ENCODE data around the gene PTPMT1. TPM values are rescaled to one million over a fixed set of nuclear protein-coding genes. Genes with fewer than 3 reads are reported as not detected.

The PTPMT1 gene
- total and polyA plus RNA-seq, 2 experiments from 2014 or later: 106 to 109 TPM

DNA sequence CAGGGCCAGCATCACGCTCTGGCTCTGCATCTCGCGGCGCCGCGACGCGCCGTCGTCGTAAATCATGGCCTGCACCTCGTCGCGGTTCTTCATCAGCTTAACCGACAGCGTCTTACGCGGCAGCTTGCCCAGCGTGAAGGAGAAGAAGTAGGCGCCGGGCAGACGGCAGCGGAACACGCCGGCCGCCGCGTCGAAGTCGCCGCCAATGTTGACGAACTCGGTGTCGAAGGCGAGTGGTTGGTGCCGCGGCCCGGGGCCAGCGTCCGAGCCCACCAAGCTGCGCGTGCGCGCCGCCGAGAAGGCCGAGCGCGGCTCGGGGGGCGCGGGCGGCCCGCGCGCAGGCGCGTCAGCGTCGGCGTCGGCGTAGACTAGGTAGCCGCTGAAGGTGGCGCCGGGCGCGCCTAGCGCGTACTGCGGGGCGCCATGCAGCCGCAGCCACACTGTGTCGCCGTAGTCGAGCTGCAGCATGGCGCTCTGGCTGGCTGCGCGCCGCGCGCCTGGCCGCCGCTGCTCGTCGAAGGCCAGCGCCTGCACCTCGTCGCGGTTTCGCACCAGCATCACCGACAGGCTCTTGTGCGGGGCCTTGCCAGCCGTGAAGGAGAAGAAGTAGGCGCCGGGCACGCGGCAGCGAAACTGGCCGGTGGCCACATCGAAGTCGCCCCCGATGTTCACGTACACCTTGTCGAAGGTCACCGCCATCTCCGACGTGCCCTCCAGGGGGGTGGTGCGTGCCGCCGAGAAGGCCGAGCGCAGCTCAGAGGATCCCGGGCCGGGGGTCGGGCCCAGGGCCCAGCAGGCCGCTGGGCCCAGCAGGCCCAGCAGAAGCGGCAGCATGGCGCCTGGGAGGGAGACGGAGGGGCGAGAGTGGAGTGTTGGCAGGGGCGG is 24.8 kb downstream of the PTPMT1 start:
- H4K20me1 ChIP-seq (replicated peaks; ENCODE audit: insufficient read depth): peaks cover 5% of the 10 kb centered on the region; the same call in 1 of the 2 replicates
- no peaks in the 10 kb centered on the region for H3F3A ChIP-seq (replicated peaks; ENCODE audit: low read depth)
- no peaks in the 10 kb centered on the region for H3K36me3 ChIP-seq (ENCODE audit: insufficient read depth)
- peaks cover 21% of the 10 kb centered on the region for H3K4me1 Mint-ChIP-seq
- H3K27me3 Mint-ChIP-seq (ENCODE audit: insufficient read depth, low read depth, poor library complexity): peaks cover 55% of the 10 kb centered on the region
- peaks cover 23% of the 10 kb centered on the region for H3K4me1 ChIP-seq (ENCODE audit: insufficient read depth)
- peak overlapping the region; percentile 77 for H3K4me2 ChIP-seq
- H2AFZ ChIP-seq: peak overlapping the region; percentile 94; the same call in 1 of the 2 replicates
- H3K9me2 ChIP-seq (ENCODE audit: insufficient read depth): 0 out of 2 replicates have a peak, but pooled peaks cover 6% of the 10 kb centered on the region
- H3K36me3 Mint-ChIP-seq (ENCODE audit: low read depth): peaks cover 2% of the 10 kb centered on the region; the same call in 2 of the 3 replicates
- DNase-seq (ENCODE audit: low spot score) (peak; percentile 89), ATAC-seq (peak; percentile 65)
- no peaks in the 10 kb centered on the region for H3K79me2 ChIP-seq (replicated peaks; ENCODE audit: insufficient read depth)
- H3K4me3 Mint-ChIP-seq: peak overlapping the region; percentile 59; the same call in 2 of the 3 replicates
- no peak overlapping the region for H3K27ac Mint-ChIP-seq
- H3K4me3 ChIP-seq: peak overlapping the region; percentile 53
- no peaks in the 10 kb centered on the region for H3K9me3 Mint-ChIP-seq
- no peak overlapping the region for H3K27ac ChIP-seq (ENCODE audit: low read depth)
- peak; percentile 57 for TF ChIP-seq POLR2AphosphoS5 (IDR thresholded peaks at IDR 0.05; ENCODE audit: low read depth)
- no peak for TF ChIP-seq JUNB (IDR thresholded peaks at IDR 0.05; ENCODE audit: unreplicated experiment)
- peak; percentile 41 for TF ChIP-seq CREB1 (CRISPR knock-in tag; IDR thresholded peaks at IDR 0.05; ENCODE audit: low read depth)
- TF ChIP-seq, protein P1, sequence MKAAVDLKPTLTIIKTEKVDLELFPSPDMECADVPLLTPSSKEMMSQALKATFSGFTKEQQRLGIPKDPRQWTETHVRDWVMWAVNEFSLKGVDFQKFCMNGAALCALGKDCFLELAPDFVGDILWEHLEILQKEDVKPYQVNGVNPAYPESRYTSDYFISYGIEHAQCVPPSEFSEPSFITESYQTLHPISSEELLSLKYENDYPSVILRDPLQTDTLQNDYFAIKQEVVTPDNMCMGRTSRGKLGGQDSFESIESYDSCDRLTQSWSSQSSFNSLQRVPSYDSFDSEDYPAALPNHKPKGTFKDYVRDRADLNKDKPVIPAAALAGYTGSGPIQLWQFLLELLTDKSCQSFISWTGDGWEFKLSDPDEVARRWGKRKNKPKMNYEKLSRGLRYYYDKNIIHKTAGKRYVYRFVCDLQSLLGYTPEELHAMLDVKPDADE (IDR thresholded peaks at IDR 0.05): no peak
- H3K27me3 ChIP-seq (ENCODE audit: insufficient read depth): peaks cover 60% of the 10 kb centered on the region

DNA sequence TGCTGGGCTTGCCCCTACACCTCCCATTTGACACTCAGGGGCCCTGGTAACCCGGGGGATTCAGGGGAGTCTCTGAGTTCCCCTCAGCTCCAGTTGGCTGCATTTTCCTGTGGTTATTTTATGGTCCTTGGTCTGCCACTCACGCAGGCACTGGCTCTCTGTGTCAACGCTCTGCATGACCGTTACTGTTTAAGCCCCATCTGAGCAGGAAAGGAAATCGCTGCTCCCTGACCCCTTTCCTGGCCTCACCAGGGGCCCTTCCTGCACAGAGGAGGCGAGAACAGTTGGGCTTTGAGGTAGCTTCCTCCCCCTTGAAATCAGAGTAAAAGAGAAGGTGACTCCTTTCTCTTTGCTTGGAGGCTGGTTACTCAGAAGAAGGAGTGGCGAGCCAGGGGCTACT is 26.4 kb downstream of the PTPMT1 start:
- H4K20me1 ChIP-seq (replicated peaks; ENCODE audit: insufficient read depth): peaks cover 5% of the 10 kb centered on the region; the same call in 1 of the 2 replicates
- H3K27ac ChIP-seq (ENCODE audit: low read depth): no peak overlapping the region
- ATAC-seq (no peak), DNase-seq (ENCODE audit: low spot score) (no peak)
- Mint-ChIP-seq H3K27ac (no peak overlapping the region), H3K4me1 (peaks cover 21% of the 10 kb centered on the region), H3K4me3 (no peak overlapping the region), H3K9me3 (no peaks in the 10 kb centered on the region), H3K27me3 (ENCODE audit: insufficient read depth, low read depth, poor library complexity) (peaks cover 53% of the 10 kb centered on the region), H3K36me3 (ENCODE audit: low read depth) (no peaks in the 10 kb centered on the region)
- H3K79me2 ChIP-seq (replicated peaks; ENCODE audit: insufficient read depth): no peaks in the 10 kb centered on the region
- H3K4me3 ChIP-seq: no peak overlapping the region; the same call in 1 of the 2 replicates
- TF ChIP-seq ZNF114 (CRISPR knock-in tag; IDR thresholded peaks at IDR 0.05) (no peak), JUNB (IDR thresholded peaks at IDR 0.05; ENCODE audit: unreplicated experiment) (no peak), CREB1 (CRISPR knock-in tag; IDR thresholded peaks at IDR 0.05; ENCODE audit: low read depth) (no peak), EZH2 (IDR thresholded peaks at IDR 0.05; ENCODE audit: low read depth, unreplicated experiment) (no peak)
- TF ChIP-seq, protein P2, sequence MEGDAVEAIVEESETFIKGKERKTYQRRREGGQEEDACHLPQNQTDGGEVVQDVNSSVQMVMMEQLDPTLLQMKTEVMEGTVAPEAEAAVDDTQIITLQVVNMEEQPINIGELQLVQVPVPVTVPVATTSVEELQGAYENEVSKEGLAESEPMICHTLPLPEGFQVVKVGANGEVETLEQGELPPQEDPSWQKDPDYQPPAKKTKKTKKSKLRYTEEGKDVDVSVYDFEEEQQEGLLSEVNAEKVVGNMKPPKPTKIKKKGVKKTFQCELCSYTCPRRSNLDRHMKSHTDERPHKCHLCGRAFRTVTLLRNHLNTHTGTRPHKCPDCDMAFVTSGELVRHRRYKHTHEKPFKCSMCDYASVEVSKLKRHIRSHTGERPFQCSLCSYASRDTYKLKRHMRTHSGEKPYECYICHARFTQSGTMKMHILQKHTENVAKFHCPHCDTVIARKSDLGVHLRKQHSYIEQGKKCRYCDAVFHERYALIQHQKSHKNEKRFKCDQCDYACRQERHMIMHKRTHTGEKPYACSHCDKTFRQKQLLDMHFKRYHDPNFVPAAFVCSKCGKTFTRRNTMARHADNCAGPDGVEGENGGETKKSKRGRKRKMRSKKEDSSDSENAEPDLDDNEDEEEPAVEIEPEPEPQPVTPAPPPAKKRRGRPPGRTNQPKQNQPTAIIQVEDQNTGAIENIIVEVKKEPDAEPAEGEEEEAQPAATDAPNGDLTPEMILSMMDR (conservative IDR thresholded peaks at IDR 0.05; ENCODE audit: low read depth in 2 of 2): no peak
- no peaks in the 10 kb centered on the region for H3K36me3 ChIP-seq (ENCODE audit: insufficient read depth)
- peaks cover 23% of the 10 kb centered on the region for H3K4me1 ChIP-seq (ENCODE audit: insufficient read depth)
- H2AFZ ChIP-seq: no peak overlapping the region
- H3K4me2 ChIP-seq: no peak overlapping the region; the same call in 1 of the 2 replicates
- peaks cover 69% of the 10 kb centered on the region for H3K27me3 ChIP-seq (ENCODE audit: insufficient read depth)
- H3K9me2 ChIP-seq (ENCODE audit: insufficient read depth): 0 out of 2 replicates have a peak, but pooled peaks cover 6% of the 10 kb centered on the region
- no peaks in the 10 kb centered on the region for H3F3A ChIP-seq (replicated peaks; ENCODE audit: low read depth)

All from GM23338 (cell line).